RWPE2 (cell line): ENCODE results near the gene GGT5.

Experiments used
- ATAC-seq: fragments of 200-7000 bp; cut with Tn5 transposase; 3 replicates; pipeline ENCODE4 v1.9.1; 2021; ENCODE audit warnings: low read depth
- DNase-seq: peaks from one replicate; pipeline ENCODE4 v3.0.0-alpha.2; 2020; ENCODE audit warnings: low spot score
- H3K27ac ChIP-seq: fragments of 450-650 bp; 2 replicates; pipeline ENCODE4 v1.5.1; 2017; ENCODE audit warnings: mild to moderate bottlenecking; ENCODE audit not compliant: poor library complexity, severe bottlenecking
- H3K27me3 ChIP-seq: fragments of 250-450 bp; sonication (Bioruptor Pico); 2 replicates; pipeline ENCODE4 v1.5.1; 2021; ENCODE audit warnings: mild to moderate bottlenecking, moderate library complexity; ENCODE audit not compliant: insufficient read depth, poor library complexity, severe bottlenecking
- H3K36me3 ChIP-seq: fragments of 250-450 bp; sonication (Bioruptor Pico); 2 replicates; pipeline ENCODE4 v1.5.1; 2020; ENCODE audit warnings: low read depth, mild to moderate bottlenecking, moderate library complexity
- H3K4me1 ChIP-seq: fragments of 250-450 bp; sonication (Bioruptor Pico); 2 replicates; pipeline ENCODE4 v1.5.1; 2021; ENCODE audit warnings: mild to moderate bottlenecking, moderate library complexity; ENCODE audit not compliant: insufficient read depth, poor library complexity, severe bottlenecking
- H3K4me3 ChIP-seq: fragments of 250-450 bp; sonication (Bioruptor Pico); 2 replicates; pipeline ENCODE4 v1.5.1; 2021; ENCODE audit warnings: mild to moderate bottlenecking, moderate library complexity; ENCODE audit not compliant: severe bottlenecking
- H3K9me3 ChIP-seq: fragments of 250-450 bp; sonication (Bioruptor Pico); 2 replicates; pipeline ENCODE4 v1.5.1; 2021; ENCODE audit warnings: mild to moderate bottlenecking, moderate library complexity; ENCODE audit not compliant: severe bottlenecking
- TF ChIP-seq, protein P1 (sequence below): fragments of 450-650 bp; IDR thresholded peaks from one replicate; pipeline ENCODE4 v1.5.1; 2017; ENCODE audit warnings: mild to moderate bottlenecking, moderate library complexity; ENCODE audit not compliant: poor library complexity, severe bottlenecking

Gene GGT5

DNA sequence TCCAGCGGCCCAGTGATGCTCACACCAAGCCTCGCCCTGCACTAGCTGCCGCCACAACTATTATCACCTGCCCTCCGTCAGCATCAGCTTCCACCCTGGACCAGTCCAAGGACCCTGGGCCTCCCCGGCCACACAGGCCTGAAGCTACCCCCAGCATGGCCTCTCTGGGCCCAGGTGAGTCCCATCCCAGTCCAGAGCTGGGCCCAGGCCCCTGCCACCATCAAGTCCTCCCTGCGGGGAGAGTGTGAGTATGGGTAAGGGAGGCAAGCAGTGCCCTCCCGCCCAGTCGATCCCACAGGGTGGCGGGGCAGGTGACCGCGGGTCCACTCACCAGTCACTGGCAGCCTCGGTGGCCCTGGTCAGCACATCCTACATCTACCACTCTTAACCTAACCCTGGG is 73.1 kb downstream of the GGT5 start:
- Histone ChIP-seq H3K27ac (no peak overlapping the region), H3K27me3 (no peaks in the 10 kb centered on the region), H3K36me3 (peaks cover 31% of the 10 kb centered on the region), H3K9me3 (no peaks in the 10 kb centered on the region), H3K4me3 (no peak overlapping the region), H3K4me1 (no peaks in the 10 kb centered on the region)
- TF ChIP-seq, protein P1, sequence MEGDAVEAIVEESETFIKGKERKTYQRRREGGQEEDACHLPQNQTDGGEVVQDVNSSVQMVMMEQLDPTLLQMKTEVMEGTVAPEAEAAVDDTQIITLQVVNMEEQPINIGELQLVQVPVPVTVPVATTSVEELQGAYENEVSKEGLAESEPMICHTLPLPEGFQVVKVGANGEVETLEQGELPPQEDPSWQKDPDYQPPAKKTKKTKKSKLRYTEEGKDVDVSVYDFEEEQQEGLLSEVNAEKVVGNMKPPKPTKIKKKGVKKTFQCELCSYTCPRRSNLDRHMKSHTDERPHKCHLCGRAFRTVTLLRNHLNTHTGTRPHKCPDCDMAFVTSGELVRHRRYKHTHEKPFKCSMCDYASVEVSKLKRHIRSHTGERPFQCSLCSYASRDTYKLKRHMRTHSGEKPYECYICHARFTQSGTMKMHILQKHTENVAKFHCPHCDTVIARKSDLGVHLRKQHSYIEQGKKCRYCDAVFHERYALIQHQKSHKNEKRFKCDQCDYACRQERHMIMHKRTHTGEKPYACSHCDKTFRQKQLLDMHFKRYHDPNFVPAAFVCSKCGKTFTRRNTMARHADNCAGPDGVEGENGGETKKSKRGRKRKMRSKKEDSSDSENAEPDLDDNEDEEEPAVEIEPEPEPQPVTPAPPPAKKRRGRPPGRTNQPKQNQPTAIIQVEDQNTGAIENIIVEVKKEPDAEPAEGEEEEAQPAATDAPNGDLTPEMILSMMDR = no peak
- no peak for DNase-seq
- ATAC-seq = no peak

DNA sequence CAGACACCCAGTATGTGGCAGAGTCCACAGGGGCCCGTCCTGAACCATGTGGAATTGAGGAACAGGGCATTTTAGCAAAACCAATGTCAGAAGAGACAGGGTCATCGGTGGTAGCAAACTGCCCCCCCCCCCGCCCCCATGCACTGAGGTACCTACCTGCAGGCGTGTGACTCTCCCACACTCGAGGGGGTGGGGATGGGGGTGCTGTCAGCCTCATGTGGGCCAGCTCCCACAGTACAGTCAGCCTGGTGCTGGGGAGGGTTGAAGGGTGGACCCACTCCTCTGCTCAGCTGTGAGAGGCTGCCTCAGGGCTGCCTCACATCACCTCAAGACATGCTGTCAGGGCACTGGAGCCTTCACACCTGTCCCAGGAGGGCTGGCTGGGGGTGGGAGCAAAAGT is 74.2 kb downstream of the GGT5 start:
- no peak overlapping the region for H3K4me3 ChIP-seq
- DNase-seq = no peak
- H3K4me1 ChIP-seq = no peaks in the 10 kb centered on the region
- TF ChIP-seq, protein P1 = no peak
- no peak for ATAC-seq
- no peaks in the 10 kb centered on the region for H3K27me3 ChIP-seq
- H3K27ac ChIP-seq = no peak overlapping the region
- H3K36me3 ChIP-seq = peaks cover 32% of the 10 kb centered on the region
- H3K9me3 ChIP-seq = no peaks in the 10 kb centered on the region

DNA sequence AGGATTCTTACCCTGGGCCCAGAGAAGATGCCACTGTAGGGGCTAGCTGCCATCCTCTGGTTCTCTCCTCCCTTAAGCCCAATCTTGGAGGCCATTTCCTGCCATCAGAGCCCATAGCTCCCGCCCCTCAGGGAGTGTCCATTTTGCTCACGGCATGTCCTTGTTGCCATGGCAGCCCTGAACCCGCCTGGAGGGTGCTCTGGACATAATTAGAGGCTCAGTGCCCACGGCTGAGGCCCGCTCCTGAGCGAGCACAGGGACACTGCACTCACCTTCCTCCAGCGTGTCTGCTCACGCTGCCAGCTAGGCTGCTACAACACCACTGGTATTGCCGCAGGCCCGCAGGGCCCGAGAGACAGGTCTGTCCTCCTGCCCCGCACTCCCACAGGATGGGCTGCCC is 74.7 kb downstream of the GGT5 start:
- DNase-seq (no peak), ATAC-seq (no peak)
- no peak overlapping the region for H3K27ac ChIP-seq
- H3K36me3 ChIP-seq = peaks cover 35% of the 10 kb centered on the region
- H3K27me3 ChIP-seq = no peaks in the 10 kb centered on the region
- H3K4me1 ChIP-seq = no peaks in the 10 kb centered on the region
- H3K4me3 ChIP-seq = no peak overlapping the region
- TF ChIP-seq, protein P1 = no peak
- no peaks in the 10 kb centered on the region for H3K9me3 ChIP-seq
